GM18520 (cell line): ENCODE data around the gene USP13.

ENCODE experiments used
- ATAC-seq: cut with Tn5 transposase; IDR thresholded peaks from one replicate; pipeline ENCODE4 v1.9.1; 2021; ENCODE audit not compliant: unreplicated experiment

Gene USP13

DNA sequence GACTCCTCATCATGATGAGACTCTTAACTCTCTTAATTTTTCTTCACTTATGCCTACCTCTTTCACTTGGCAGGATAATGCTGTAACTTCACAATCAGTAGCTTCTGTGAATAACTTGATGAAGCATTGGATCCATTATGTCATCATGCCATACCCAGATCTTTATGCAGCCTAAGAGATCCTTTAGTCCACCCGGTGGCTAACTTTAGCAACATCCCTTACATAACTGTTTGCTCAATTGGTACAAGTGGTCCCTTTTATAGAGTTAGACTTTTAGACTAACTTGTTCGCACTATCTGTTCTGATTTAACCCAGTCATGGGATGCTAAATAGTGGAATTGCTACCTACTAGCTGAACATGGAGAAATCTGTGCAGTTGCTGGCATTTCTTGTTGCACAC, 184.5 kb downstream of the USP13 start:
- ATAC-seq, result no peak
